GM10266 (cell line): ENCODE data around the gene CERK.

Experiments used
- DNase-seq: peaks from one replicate; pipeline ENCODE4 v3.0.0; 2012; ENCODE audit errors: extremely low spot score
- TF ChIP-seq, protein P1 (sequence below): IDR thresholded peaks from 2 replicates; pipeline ENCODE4 v1.5.1; 2012; ENCODE audit warnings: mild to moderate bottlenecking, low read depth; ENCODE audit not compliant: control insufficient read depth, insufficient read depth; ENCODE audit errors: missing control alignments

CERK gene

GRCh38 chr22:46687048-46687444 is 51.0 kb downstream of the CERK start:
- DNase-seq: no peak
- TF ChIP-seq, protein P1, sequence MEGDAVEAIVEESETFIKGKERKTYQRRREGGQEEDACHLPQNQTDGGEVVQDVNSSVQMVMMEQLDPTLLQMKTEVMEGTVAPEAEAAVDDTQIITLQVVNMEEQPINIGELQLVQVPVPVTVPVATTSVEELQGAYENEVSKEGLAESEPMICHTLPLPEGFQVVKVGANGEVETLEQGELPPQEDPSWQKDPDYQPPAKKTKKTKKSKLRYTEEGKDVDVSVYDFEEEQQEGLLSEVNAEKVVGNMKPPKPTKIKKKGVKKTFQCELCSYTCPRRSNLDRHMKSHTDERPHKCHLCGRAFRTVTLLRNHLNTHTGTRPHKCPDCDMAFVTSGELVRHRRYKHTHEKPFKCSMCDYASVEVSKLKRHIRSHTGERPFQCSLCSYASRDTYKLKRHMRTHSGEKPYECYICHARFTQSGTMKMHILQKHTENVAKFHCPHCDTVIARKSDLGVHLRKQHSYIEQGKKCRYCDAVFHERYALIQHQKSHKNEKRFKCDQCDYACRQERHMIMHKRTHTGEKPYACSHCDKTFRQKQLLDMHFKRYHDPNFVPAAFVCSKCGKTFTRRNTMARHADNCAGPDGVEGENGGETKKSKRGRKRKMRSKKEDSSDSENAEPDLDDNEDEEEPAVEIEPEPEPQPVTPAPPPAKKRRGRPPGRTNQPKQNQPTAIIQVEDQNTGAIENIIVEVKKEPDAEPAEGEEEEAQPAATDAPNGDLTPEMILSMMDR: no peak

DNA sequence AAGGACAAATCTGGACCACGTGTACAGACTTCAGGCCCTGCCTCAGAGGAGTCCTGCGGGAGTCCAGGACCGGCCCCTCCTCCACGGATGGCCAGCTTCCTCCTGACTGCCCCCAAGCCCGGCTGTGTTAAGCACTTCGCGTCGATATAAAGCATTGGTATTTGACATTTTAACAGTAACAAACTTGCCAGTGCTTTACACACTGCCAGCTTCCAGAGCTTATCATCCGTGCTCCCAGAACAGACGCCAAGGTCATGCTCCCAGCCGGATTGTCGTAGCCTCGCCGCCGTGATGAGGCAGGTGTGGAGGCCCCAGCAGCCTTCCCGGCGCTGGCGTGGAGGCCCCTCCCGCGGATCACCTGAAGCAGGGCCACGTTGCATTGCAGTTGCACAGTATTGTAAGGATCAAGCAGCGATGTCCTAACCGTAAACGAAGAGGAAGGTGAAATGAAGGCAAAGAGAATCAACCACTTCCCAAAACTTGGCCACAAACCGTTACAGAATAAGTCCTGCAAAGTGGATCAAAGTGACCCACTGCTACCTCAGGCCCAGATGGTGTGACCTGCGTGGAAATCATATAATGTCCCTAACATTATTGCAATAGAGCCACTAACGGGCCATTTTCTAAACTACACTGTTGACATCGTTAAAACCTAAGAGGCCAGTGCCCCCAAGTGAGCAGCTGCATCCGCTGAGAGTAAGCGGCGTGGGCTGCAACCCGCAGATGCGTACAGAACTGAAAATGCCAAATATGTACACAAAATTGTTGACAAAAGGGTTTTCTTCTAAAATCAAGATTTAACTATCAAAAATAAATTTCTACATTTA is 51.6 kb downstream of the CERK start:
- DNase-seq: no peak
- TF ChIP-seq, protein P1: no peak

- DNase-seq: peak; percentile 82
- TF ChIP-seq, protein P1: peak; percentile 18
Observed at GRCh38 chr22:46684706-46685105, 53.3 kb downstream of the CERK start.

DNA sequence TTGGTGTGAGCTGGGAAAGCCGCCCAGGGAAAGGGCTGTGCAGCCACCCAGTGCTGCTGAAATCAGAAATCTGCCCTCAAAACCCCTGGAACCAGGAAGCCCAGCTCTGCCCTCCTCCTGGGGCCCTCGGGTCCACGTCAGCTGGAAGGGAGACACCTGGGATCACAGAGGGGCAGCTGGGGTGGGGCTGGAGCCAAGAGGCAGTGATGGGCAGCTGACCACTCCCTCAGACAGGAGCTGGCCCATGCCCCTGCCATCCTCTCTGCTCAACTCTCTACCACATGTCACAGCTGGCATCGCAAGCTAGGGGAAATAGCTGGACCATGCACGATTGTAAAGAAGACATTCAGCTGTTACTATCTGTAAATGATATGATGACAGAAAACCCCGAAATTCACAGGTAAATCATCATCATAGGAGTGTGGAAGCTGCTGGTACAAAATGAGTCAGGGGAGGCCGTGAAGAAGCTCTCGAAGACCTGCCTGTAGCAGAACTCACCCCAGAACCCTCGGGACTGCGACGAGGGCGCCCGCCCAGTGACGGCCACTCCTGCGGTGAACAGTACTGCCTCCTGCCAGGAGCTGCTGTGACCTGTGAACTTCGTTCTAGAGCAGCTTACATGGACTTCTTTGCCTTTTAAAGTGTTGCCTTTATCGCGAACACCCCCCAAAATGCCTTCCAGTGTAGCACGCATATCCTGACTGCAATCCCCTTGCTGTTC is 55.9 kb downstream of the CERK start:
- TF ChIP-seq, protein P1: no peak
- DNase-seq: no peak

DNA sequence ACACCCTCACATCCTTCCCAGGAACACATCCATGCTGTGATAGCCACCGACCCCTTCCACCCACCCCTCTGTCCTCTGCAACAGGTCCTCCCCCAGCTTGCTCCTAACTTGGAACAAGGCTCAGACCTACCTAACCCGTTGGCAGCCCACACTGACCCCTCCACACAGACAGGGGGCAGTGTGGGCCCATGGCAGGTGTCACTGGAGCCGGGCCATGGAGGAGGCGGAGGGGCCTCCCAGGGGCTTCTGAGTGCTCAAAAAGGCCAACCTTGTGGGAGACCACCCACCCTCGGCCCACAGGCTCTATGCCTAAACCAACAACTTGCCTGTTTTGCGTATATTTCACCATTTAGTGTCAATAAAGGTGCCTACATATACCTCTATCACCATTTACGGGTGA is 57.0 kb downstream of the CERK start:
- DNase-seq: no peak
- TF ChIP-seq, protein P1: peak; percentile 21

DNA sequence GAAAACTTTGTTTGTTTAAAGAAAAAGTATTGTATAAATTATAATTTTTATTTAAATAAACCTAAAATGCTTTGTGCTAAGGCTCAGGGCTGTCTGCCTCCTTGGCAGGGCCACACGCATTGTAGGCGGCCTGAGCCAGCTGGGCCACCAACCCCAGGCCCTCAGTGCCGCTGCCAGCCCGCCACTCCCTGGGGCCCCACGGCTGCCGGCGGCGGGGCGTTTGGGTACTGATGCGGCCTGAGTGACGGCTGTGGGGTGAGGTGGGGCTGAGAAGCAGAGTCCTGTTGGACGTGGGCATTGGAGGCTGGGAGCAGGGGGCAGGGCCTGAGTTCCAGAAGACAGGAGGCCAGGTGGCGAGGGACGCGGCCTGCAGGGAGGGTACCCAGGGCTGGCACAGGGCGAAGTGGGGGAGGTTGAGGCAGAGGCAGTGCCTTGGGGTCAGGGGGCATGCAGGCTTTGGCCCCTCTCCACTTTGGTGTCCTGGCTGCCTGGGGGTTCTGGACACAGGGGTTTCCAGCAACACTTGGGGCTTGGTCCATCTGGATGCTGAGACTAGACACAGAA is 58.3 kb downstream of the CERK start:
- DNase-seq: no peak
- TF ChIP-seq, protein P1: no peak
